SK-N-SH (cell line): ENCODE measurements around the gene ANKS1B. TPM values are rescaled to one million over a fixed set of nuclear protein-coding genes. Genes with fewer than 3 reads are reported as not detected.

Experiments used
- CTCF ChIA-PET: fragments of 300-600, 350-600 bp; formaldehyde crosslinking; extraction: SDS; loops from one replicate; lab custom pipeline; 2021; lab: Yijun Ruan, JAX
- POLR2A ChIA-PET: fragments of 350-600 bp; sonication (Branson Sonifier 250); formaldehyde crosslinking; extraction: SDS; loops from one replicate; lab custom pipeline; 2020; ENCODE audit warnings: antibody characterized with exemption, inconsistent platforms; lab: Yijun Ruan, JAX
- DNase-seq: peaks from one replicate; pipeline ENCODE4 v3.0.0; 2012
- H2AFZ ChIP-seq: fragments of 200-600 bp; sonication (generic); 2 replicates; pipeline ENCODE4 v1.8.1; 2016; ENCODE audit warnings: antibody characterized with exemption, mild to moderate bottlenecking, low read depth
- H3F3A ChIP-seq: fragments of 200-600 bp; sonication (generic); replicated peaks from 2 replicates; pipeline ENCODE3; 2016; ENCODE audit warnings: antibody characterized with exemption, mild to moderate bottlenecking; ENCODE audit not compliant: insufficient read depth
- H3K27ac ChIP-seq, 2 experiments: fragments of 200-500 bp in 1 of 2; fragments of 200-600 bp in 1 of 2; sonication (Bioruptor generic) in 1 of 2; sonication (generic), shearing (Covaris generic) in 1 of 2; 2 replicates each; pipeline versions ENCODE4 v1.5.1 to v1.6.1; 2014 to 2016; ENCODE audit warnings: low read depth in 2 of 2, inconsistent platforms in 1 of 2, low read length in 1 of 2, mild to moderate bottlenecking in 1 of 2, mixed read lengths in 1 of 2
- H3K27me3 ChIP-seq: fragments of 200-600 bp; sonication (generic), shearing (Covaris generic); 2 replicates; pipeline ENCODE4 v1.6.1; 2016; ENCODE audit warnings: mixed run types; ENCODE audit not compliant: insufficient read depth
- H3K36me3 ChIP-seq, 2 experiments: fragments of 200-500 bp in 1 of 2; fragments of 200-600 bp in 1 of 2; sonication (Bioruptor generic) in 1 of 2; sonication (generic) in 1 of 2; replicated peaks in 1 of 2; 2 replicates each; pipeline versions ENCODE3 to v1.5.1; 2014 to 2016; ENCODE audit warnings: low read length in 1 of 2, mild to moderate bottlenecking in 1 of 2; ENCODE audit not compliant: insufficient read depth in 2 of 2, control insufficient read depth in 1 of 2
- H3K4me1 ChIP-seq, 2 experiments: fragments of 200-500 bp in 1 of 2; fragments of 200-600 bp in 1 of 2; sonication (Bioruptor generic) in 1 of 2; sonication (generic), shearing (Covaris generic) in 1 of 2; 2 replicates each; pipeline versions ENCODE4 v1.5.1 to v1.6.1; 2014 to 2016; ENCODE audit warnings: low read depth in 1 of 2, low read length in 1 of 2, mixed run types in 1 of 2; ENCODE audit not compliant: insufficient read depth in 2 of 2, control insufficient read depth in 1 of 2
- H3K4me2 ChIP-seq: fragments of 200-600 bp; sonication (generic), shearing (Covaris generic); 2 replicates; pipeline ENCODE4 v1.6.1; 2017; ENCODE audit warnings: mixed run types
- H3K4me3 ChIP-seq, 2 experiments: fragments of 200-500 bp in 1 of 2; fragments of 200-600 bp in 1 of 2; sonication (Bioruptor generic) in 1 of 2; sonication (generic), shearing (Covaris generic) in 1 of 2; 2 replicates each; pipeline versions ENCODE4 v1.5.1 to v1.8.1; 2014 to 2016; ENCODE audit warnings: low read depth in 2 of 2, inconsistent platforms in 1 of 2, low read length in 1 of 2, mild to moderate bottlenecking in 1 of 2, mixed read lengths in 1 of 2, moderate library complexity in 1 of 2
- H3K79me2 ChIP-seq: fragments of 200-600 bp; sonication (generic); 2 replicates; pipeline ENCODE4 v1.8.1; 2017; ENCODE audit warnings: mild to moderate bottlenecking; ENCODE audit not compliant: insufficient read depth
- H3K9ac ChIP-seq: fragments of 200-600 bp; sonication (generic); 2 replicates; pipeline ENCODE4 v1.6.1; 2017; ENCODE audit warnings: mixed run types
- H3K9me2 ChIP-seq: fragments of 200-600 bp; sonication (generic); 2 replicates; pipeline ENCODE4 v1.6.1; 2017; ENCODE audit warnings: mixed run types
- H3K9me3 ChIP-seq: fragments of 200-600 bp; sonication (generic); 2 replicates; pipeline ENCODE4 v1.6.1; 2017; ENCODE audit warnings: mixed run types, mild to moderate bottlenecking, moderate library complexity
- H4K20me1 ChIP-seq: fragments of 200-600 bp; sonication (generic); 2 replicates; pipeline ENCODE4 v1.6.1; 2017; ENCODE audit warnings: mild to moderate bottlenecking, mixed run types; ENCODE audit not compliant: insufficient read depth
- CTCF ChIP-seq: fragments of 200-600 bp; sonication (generic); IDR thresholded peaks from 2 replicates; pipeline ENCODE4 v1.6.1; 2017; ENCODE audit warnings: antibody characterized with exemption, mild to moderate bottlenecking, moderate library complexity
- ELF1 ChIP-seq: IDR thresholded peaks from 2 replicates; pipeline ENCODE4 v1.4.0; 2012
- FOXJ3 ChIP-seq: sonication (generic); formaldehyde crosslinking; IDR thresholded peaks from 2 replicates; pipeline ENCODE4 v1.5.1; 2020; ENCODE audit warnings: mild to moderate bottlenecking, missing genetic modification reagents
- IRF3 ChIP-seq: fragments of 150-350 bp; IDR thresholded peaks from 2 replicates; pipeline ENCODE4 v1.6.1; 2016; ENCODE audit warnings: mild to moderate bottlenecking, low read depth, low read length
- MEF2A ChIP-seq: IDR thresholded peaks from 2 replicates; pipeline ENCODE4 v1.4.0; 2012; ENCODE audit warnings: low read depth, borderline replicate concordance
- NRF1 ChIP-seq: IDR thresholded peaks from 2 replicates; pipeline ENCODE4 v1.6.1; 2012; ENCODE audit warnings: low read depth, mild to moderate bottlenecking, low read length
- SMC3 ChIP-seq: IDR thresholded peaks from 2 replicates; pipeline ENCODE4 v1.6.1; 2012; ENCODE audit warnings: low read depth, low read length, improper control_type of control experiment
- YY1 ChIP-seq: IDR thresholded peaks from 2 replicates; pipeline ENCODE4 v1.4.0; 2012; ENCODE audit warnings: low read depth, mild to moderate bottlenecking
- WGBS: methylation state at CpG from one replicate; pipeline ENCODE4 v1.1.6; 2017; ENCODE audit warnings: low lambda C conversion rate; 5-methylcytosine and 5-hydroxymethylcytosine counted together
- polyA plus RNA-seq, 3 experiments: library from polyadenylated mRNA; depleted of rRNA; stranded (reverse); fragments of >200 nt; gene quantifications; 2 replicates each; pipeline ENCODE4 v1.2.3, GENCODE V29; 2012

Gene ANKS1B
- polyA plus RNA-seq, 1 of the 3 experiments (the other 2 are of a cell fraction): 1.8 TPM

- Histone ChIP-seq H2AFZ (no peak overlapping the region), H3K9ac (no peak overlapping the region), H3F3A (no peaks in the 10 kb centered on the region), H3K4me3 (no peak overlapping the region), H3K4me1 (no peaks in the 10 kb centered on the region; a peak in 1 of 4 replicates), H3K27ac (no peak overlapping the region), H3K36me3 (no peaks in the 10 kb centered on the region), H3K79me2 (no peaks in the 10 kb centered on the region), H4K20me1 (no peaks in the 10 kb centered on the region), H3K27me3 (no peaks in the 10 kb centered on the region), H3K9me2 (no peaks in the 10 kb centered on the region), H3K4me2 (no peak overlapping the region), H3K9me3 (no peaks in the 10 kb centered on the region)
- 60% methylated on average over 3 of the region's 3 CpGs for WGBS
- POLR2A ChIA-PET: no interaction called here
- DNase-seq: no peak
- CTCF ChIA-PET: interaction anchor here (0.6 to 1.5 kb wide), 2 partner anchors 11 to 166 kb away, joined by 3 to 4 read pairs; no protein-coding TSS in a partner anchor
- TF ChIP-seq IRF3 (no peak), NRF1 (no peak)
Observed at GRCh38 chr12:98819071-98819470, 1165.7 kb downstream of the ANKS1B start.

GRCh38 chr12:98818239-98818638 lies 1166.5 kb downstream of the ANKS1B start:
- CTCF ChIA-PET: interaction anchor here (1.5 kb wide), 1 partner anchor 10 kb away, joined by 3 read pairs; no protein-coding TSS in a partner anchor
- Histone ChIP-seq H4K20me1 (no peaks in the 10 kb centered on the region), H3K9me3 (no peaks in the 10 kb centered on the region), H3K4me2 (no peak overlapping the region), H3K4me1 (no peaks in the 10 kb centered on the region; a peak in 1 of 4 replicates), H3K9me2 (no peaks in the 10 kb centered on the region), H3K36me3 (no peaks in the 10 kb centered on the region), H3K9ac (no peak overlapping the region), H2AFZ (no peak overlapping the region), H3F3A (no peaks in the 10 kb centered on the region), H3K27me3 (no peaks in the 10 kb centered on the region), H3K79me2 (no peaks in the 10 kb centered on the region), H3K4me3 (no peak overlapping the region), H3K27ac (no peak overlapping the region)
- TF ChIP-seq MEF2A (no peak), ELF1 (no peak), YY1 (no peak), CTCF (no peak), SMC3 (no peak), IRF3 (no peak), FOXJ3 (CRISPR knock-in tag) (no peak), NRF1 (no peak)
- 28% methylated on average over 2 of the region's 2 CpGs for WGBS
- POLR2A ChIA-PET: no interaction called here
- DNase-seq: no peak
